ENCODE results near the gene CNR2. TPM values are rescaled to one million over a fixed set of nuclear protein-coding genes. Genes with fewer than 3 reads are reported as not detected.
A peak's percentile ranks its signal among the peaks of the same experiment; 100 is the strongest.

CNR2 gene
- polyA plus RNA-seq, 3 donors = 0.03 to 0.12 (median 0.11) TPM

GRCh38 chr1:23936481-23937176 lies 23.5 kb upstream of the CNR2 start:
- no peaks in the 10 kb centered on the region for H3K36me3 Mint-ChIP-seq
- Histone ChIP-seq H3K27ac (ENCODE audit: low read depth in 1 of 2, low read length in 2 of 2) (no peak overlapping the region), H3K36me3 (replicated peaks in 1 of 2; ENCODE audit: control insufficient read depth in 1 of 2, insufficient read depth in 2 of 2, low read length in 2 of 2) (no peaks in the 10 kb centered on the region), H3K4me1 (ENCODE audit: control insufficient read depth in 1 of 2, insufficient read depth in 2 of 2, low read length in 2 of 2) (peaks cover 2% of the 10 kb centered on the region in 2 donors), H2AFZ (ENCODE audit: insufficient read depth, low read depth, low read length, poor library complexity, severe bottlenecking) (no peak overlapping the region), H3K4me3 (replicated peaks in 1 of 3; ENCODE audit: low read depth in 2 of 3, low read length in 3 of 3) (no peak overlapping the region), H3K9ac (ENCODE audit: insufficient read depth, low read length, poor library complexity, severe bottlenecking) (no peak overlapping the region), H4K20me1 (ENCODE audit: insufficient read depth, low read length) (no peaks in the 10 kb centered on the region), H3K4me2 (replicated peaks; ENCODE audit: extremely low read depth, low read length, poor library complexity, severe bottlenecking) (no peak overlapping the region), H3K27me3 (ENCODE audit: control insufficient read depth in 2 of 2, insufficient read depth in 2 of 2, low read length in 2 of 2) (no peaks in the 10 kb centered on the region), H3K79me2 (ENCODE audit: insufficient read depth, low read length) (no peaks in the 10 kb centered on the region), H3K9me3 (replicated peaks in 1 of 2; ENCODE audit: control insufficient read depth in 1 of 2, insufficient read depth in 1 of 2, low read length in 2 of 2) (no peaks in the 10 kb centered on the region)
- H3K27ac Mint-ChIP-seq = no peak overlapping the region
- intact Hi-C loops (cut with micrococcal nuclease) = no loop called here
- peaks cover 9% of the 10 kb centered on the region for H3K4me1 Mint-ChIP-seq
- DNase-seq = no peak
- peaks cover 0 to 7% (median 0%) of the 10 kb centered on the region in 7 donors for H3K9me3 Mint-ChIP-seq
- WGBS (ENCODE audit: insufficient coverage) = 100% methylated on average over 2 of the region's 6 CpGs
- H3K27me3 Mint-ChIP-seq (ENCODE audit: low read depth in 3 of 3) = peaks cover 0 to 4% (median 1%) of the 10 kb centered on the region in 3 donors
- no peak overlapping the region for H3K4me3 Mint-ChIP-seq
- no peak for TF ChIP-seq CTCF (IDR thresholded peaks at IDR 0.05)

GRCh38 chr1:23931491-23931880 lies 18.3 kb upstream of the CNR2 start:
- Histone ChIP-seq H3K4me1 (ENCODE audit: control insufficient read depth in 1 of 2, insufficient read depth in 2 of 2, low read length in 2 of 2) (peaks cover 15 to 16% of the 10 kb centered on the region in 2 donors), H3K27ac (ENCODE audit: low read depth in 1 of 2, low read length in 2 of 2) (peak overlapping the region in 1 of 2 donors; percentile 37), H3K4me3 (replicated peaks in 1 of 3; ENCODE audit: low read depth in 2 of 3, low read length in 3 of 3) (no peak overlapping the region), H3K4me2 (replicated peaks; ENCODE audit: extremely low read depth, low read length, poor library complexity, severe bottlenecking) (peak overlapping the region; percentile 33), H2AFZ (ENCODE audit: insufficient read depth, low read depth, low read length, poor library complexity, severe bottlenecking) (peak overlapping the region; percentile 65), H3K9ac (ENCODE audit: insufficient read depth, low read length, poor library complexity, severe bottlenecking) (no peak overlapping the region), H3K36me3 (replicated peaks in 1 of 2; ENCODE audit: control insufficient read depth in 1 of 2, insufficient read depth in 2 of 2, low read length in 2 of 2) (no peaks in the 10 kb centered on the region), H3K27me3 (ENCODE audit: control insufficient read depth in 2 of 2, insufficient read depth in 2 of 2, low read length in 2 of 2) (no peaks in the 10 kb centered on the region), H3K9me3 (replicated peaks in 1 of 2; ENCODE audit: control insufficient read depth in 1 of 2, insufficient read depth in 1 of 2, low read length in 2 of 2) (no peaks in the 10 kb centered on the region), H3K79me2 (ENCODE audit: insufficient read depth, low read length) (no peaks in the 10 kb centered on the region), H4K20me1 (ENCODE audit: insufficient read depth, low read length) (no peaks in the 10 kb centered on the region)
- Mint-ChIP-seq H3K27me3 (ENCODE audit: low read depth in 3 of 3) (peaks cover 0 to 5% (median 2%) of the 10 kb centered on the region in 3 donors), H3K36me3 (no peaks in the 10 kb centered on the region), H3K9me3 (no peaks in the 10 kb centered on the region), H3K27ac (peak overlapping the region in 2 of 7 donors; percentile 6 to 84), H3K4me3 (no peak overlapping the region), H3K4me1 (peaks cover 18% of the 10 kb centered on the region)
- TF ChIP-seq CTCF (IDR thresholded peaks at IDR 0.05) = no peak
- no peak for DNase-seq
- WGBS (ENCODE audit: insufficient coverage) = no CpG with 5 or more reads among the region's 1 CpG
- intact Hi-C loops (cut with micrococcal nuclease) = no loop called here
